GM10847 (cell line): ENCODE data around the gene DYNLT5.

Source experiments
- POLR2A ChIP-seq: IDR thresholded peaks from 2 replicates; pipeline ENCODE4 v1.6.1; 2011; ENCODE audit not compliant: insufficient read length; ENCODE audit errors: extremely low read depth

Gene DYNLT5

DNA sequence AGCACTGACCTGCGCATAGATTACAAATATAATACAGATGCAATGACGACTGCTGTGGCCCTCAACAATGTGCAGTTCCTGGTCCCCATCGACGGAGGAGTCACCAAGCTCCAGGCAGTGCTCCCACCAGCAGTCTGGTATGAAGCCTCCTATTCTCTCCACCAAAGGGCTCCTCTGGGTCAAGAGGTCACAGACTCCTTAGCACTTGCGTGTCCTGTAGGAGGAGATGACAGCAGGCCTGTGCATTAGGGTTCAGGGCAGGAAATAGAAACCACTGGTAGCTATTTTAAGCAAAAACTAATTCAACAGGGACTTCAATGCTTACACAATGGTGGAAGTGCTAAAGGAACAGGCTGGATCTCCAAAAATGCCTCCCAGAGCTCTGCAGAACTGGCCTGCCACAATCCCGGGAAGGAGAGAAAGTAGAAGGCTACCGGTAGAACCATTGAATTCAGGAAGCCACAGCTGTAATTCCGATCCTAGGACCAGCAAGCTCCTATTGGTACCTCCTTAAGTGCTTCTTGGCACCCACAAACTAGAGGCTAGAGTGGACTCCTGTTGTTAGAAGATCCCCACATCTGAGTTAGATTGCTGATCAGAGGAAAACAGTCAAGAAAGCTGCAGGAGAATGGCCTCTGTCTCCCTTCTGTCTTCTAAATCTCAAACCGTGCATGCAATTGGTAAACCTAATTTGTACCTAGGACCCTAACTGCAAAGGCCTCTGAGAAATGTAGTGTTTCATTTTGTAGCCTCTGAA is 12.7 kb upstream of the DYNLT5 start:
- TF ChIP-seq POLR2A = no peak

DNA sequence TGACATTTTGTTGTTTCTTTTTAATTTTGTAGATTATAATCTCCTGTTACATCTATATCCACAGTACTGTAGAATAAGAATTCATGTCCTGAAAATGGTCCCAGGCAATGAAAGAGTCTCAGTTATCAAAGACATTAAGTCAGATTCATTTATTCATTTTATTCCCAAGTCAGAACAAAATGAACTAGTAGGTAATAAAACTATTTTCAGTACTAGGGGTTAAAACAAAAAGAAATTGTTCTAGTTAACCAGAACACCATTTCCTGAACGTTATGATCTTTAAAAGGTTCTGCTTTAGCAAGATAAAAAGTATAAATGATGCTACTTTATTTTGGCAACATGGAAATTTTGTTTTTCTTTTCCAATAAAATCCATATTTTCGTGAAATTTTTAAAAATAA is 6.8 kb upstream of the DYNLT5 start:
- no peak for TF ChIP-seq POLR2A

DNA sequence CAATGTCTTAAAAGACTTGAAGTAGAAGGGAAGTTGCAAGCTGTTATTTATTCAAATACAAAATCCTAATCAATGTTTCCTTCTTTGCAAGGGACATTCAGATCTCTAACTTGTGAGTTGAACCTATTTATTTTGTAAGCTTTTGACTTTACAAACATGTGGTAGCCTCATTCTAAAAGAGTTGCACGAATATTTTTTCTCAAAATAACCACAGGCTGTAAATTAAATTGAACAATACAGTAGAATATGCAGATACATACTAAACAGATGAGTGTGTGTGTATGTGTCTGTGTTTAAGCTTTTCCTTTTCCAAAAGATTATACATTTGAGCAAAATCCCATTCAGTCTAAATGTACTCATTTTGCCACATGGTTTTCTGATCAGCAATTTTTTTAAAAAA is 4.8 kb upstream of the DYNLT5 start:
- no peak for TF ChIP-seq POLR2A

DNA sequence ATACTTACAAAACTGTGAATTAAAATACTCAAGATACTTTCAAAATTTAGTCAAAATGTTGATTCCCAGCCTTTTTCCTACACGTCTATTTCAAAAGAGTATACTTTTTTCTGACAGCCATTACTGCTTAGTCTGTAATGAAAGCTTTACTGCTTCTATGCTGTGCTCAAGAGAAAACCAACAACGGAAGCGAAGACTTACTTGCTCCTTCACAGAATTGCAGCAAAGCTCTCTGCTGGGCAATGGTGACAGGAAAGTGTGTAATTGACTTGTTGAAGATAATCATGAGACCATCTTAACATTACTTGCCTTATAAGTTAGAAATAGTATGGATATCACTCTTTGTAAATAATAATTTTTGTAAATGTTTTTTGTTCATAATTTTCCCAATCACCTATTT is 1.7 kb upstream of the DYNLT5 start:
- no peak for TF ChIP-seq POLR2A

DNA sequence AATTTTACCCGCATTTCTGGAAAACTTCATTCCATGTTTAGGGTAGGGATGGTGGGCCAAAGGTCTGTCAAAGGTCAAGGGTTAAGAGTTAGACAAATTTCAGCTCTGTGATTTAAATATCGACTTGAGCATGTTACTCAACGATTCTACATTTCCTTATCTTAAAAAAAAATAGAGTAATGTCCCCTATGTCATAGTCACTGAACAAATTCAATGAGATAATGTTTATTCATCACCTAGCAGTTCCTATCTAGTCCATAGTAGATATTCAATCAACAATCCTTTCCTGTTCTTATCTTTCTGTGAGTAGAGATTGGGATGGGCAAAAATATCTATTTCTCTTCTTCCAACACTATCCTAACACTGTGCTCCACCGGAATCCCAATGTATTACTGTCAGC is 1.1 kb upstream of the DYNLT5 start:
- TF ChIP-seq POLR2A = no peak

DNA sequence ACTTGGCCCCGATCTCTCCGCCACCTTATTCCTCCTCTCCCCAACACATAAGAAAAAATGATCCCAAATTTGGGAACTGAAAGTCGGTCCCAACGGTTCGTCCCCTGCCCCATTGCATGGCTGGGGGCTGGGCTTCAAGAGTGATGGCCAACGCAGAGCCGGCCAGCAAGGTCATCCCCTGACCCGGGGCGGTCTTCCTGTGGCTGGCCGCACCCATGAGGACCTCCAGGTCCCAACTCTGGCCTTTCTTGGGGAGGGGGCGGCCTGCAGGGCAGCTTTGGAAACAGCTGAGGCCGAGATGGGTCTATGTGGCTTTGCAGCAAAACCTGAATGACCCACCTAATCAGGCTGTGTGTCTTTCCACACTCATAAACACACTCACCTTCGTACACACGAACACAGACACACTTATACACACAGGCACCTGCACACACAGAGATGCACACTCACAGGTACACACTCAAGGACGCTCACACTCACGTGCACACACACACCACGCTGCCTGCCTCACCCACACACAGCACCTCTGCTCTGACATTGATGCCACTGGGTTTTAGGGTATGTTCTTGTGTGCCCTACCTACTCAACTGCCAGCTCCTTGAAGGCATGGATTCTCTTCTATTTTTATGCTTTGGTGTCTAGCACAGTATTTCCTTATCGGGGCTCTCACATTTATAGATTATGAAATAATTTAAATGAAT is 562 bp downstream of the DYNLT5 start:
- TF ChIP-seq POLR2A = no peak

DNA sequence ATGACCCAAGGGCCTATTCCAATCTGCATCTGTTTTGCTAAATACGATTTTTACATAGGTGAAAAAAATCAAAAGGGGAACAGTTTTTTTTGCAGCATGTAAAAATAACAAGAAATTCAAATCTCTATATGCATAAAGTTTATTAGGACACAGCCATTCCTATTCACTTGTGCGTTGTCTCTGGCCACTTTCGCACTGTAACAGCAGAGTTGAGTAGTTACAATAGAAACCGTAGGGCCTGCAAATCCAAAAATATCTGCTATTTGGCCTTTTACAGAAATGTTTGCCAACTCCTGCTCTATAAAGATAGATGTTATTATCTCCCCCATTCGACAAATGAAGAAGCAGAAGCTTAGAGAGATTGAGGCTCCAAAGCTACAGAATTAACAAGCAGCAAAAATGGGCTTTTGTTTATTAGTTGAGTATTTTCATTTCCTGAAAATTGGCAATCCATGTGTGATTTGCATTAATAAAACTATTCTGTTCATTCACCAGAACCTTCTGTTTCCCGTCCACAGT is 5.5 kb downstream of the DYNLT5 start:
- TF ChIP-seq POLR2A = no peak

DNA sequence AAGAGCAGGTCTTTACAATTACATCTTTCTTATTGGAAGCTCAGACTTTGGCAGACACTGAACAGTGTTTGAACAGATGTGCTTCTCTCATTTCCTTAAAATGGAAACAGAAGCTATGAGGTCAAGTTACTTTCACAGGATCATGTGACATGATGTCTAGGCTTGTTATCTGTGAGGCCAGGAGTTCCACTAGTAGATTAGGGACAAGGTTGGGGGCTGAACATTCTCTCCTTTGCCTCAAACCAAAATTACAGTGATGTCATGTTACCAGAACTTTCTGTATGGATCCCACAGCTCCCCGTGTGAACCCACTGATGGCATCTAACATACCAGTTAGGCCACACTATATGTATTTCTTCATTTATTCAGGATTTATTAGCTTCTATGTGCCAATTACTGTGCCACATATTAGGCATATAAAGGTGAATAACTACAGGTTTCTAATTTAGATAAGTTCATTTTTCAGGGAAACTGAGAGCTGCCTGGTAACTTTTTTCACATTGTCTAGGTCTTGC is 6.0 kb downstream of the DYNLT5 start:
- TF ChIP-seq POLR2A = no peak

DNA sequence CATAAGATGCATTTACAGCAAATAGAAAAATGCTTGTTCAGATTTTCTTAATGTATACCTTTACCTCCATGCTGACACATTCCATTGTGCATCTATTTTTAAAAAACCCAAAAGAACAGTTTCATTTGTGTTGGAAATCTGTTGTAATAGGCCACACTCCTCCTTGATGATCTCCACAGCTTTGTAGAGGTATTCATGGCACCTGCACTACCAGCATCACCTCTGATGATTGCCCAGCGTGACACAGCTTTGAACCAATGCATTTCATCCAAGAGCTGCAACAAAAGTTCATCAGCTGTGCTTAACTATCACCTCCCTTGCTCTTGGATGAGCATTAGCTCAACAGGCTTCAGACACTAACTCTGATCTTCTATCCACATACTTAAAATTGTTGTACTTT is 8.2 kb downstream of the DYNLT5 start:
- TF ChIP-seq POLR2A = no peak

DNA sequence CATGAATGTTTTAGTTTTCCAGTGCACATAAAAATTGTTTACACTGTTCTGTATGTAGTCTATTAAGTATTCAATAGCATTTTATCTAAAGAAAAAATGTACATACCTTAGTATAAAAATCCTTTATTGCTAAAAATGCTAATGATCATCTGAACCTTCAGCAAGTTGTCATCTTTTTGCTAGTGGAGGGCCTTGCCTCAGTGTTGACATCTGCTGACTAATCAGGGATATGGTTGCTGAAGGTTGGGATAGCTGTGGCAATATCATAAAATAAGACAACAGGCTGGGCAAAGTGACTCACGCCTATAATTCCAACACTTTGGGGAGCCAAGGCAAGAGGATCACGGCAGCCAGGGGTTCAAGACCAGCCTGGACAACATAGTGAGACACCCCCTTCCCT is 9.0 kb downstream of the DYNLT5 start:
- TF ChIP-seq POLR2A = no peak

DNA sequence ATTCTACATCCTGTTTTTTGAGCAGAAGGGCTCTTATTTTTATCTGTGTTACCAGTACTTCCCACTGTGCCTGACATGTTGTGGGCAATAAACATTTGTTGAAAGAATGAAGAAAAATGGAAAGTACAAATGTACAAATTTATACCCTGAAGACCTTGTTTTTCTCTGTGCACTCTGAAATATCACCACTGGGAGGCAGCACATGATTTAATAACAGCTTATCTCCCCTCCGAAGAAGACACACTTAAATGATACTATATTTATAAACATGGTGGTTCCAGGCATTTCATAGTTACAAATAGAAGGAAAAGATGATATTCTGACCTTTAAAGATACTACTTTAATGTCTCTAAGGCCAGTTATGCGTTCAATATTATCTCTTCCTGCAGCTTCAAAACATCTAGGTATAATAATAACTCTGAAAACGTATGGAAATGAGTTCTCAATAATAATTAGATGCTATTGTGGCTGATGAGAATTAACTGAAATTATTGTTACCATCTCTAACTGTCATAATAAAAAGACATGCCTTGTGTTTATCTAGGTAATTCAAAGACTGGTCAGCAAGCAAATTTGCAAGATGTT is 12.8 kb downstream of the DYNLT5 start:
- no peak for TF ChIP-seq POLR2A

DNA sequence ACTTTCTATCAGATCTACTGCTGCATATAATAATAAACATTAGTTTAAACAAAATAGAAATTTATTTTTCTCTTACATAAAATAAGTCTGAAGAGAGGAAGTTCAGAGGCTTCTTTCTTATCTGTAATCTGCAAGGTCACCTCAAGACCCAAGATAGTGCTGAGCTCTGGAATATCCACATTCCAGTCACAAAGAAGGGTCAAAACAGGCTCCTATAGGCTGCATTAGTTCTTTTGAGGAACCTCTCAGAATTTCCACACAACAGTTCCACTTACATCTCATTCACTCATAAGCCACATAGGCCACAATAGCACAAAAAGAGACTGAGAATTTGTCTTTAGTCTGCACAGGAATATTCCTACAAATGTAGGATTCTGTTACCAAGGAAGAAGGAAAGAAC is 15.4 kb downstream of the DYNLT5 start:
- TF ChIP-seq POLR2A = no peak

DNA sequence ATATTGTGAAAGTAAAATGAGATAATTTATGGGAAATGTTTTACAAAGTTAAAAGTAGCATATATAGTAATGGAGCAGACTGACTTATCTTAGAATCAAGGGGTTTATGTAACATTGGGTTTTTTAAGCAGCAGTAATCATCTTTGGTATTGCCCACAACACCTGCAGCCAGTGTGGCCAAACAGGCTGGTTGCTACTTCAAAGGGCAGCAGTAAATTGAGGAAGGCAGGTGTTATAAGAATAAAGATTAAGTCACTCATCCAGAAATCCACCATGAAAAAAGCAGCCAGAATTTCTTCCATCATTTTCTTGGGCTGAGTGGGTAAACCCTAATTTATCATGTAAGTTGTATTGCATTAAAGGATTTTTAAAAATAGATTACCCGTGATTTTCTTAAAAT is 16.7 kb downstream of the DYNLT5 start:
- TF ChIP-seq POLR2A = no peak

DNA sequence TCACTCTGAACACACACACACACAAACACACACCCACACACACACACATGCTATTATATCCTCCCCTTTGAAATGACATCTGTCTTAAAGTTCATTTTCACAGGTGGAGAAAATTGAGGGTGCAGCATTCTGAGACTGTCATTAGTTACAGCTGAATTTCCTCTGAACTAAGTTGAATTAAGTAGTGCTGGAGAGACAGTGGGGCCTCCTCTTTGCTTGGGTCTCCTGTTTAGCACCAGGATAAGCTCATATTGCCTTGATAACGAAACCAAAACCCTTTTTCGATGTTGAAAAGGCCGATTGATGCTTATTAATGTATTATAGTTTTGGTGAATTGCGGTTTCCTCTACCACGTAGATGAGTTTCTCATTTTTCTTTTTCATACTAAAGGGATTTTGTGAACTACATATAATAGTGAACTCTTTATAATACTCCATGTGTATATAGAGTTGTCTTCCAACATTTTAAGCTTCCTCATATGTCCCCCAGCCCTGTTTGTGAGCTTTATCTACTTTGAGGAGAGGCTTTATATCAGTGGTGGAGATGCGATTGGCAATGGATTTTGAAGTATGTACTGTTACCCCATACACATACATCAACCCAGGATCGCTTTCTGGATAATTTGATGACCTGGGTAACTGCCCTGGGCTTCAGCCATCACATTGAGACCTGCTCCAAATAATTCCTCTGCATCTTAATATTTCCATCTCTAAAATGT is 17.4 kb downstream of the DYNLT5 start:
- no peak for TF ChIP-seq POLR2A

DNA sequence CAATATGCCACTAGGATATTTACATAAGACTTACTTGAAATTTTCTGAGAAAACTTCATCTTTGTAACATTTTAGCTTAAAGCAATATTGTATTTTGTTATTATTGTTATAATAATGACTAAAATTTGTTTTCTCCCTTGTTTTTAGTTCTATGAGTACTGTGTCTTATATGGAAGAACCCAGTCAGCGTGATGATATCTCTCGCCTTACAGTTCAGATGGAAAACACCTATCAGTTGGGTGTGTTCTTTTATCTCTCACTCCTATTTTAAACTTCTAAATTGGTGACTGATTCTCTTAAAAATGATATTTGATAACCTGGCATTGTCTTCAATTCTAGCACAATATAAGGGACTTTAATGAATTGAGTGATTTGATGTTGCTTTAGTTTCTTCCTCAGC is 18.0 kb downstream of the DYNLT5 start:
- TF ChIP-seq POLR2A = no peak
